Nephron progenitor cell (in vitro differentiated cells): ENCODE measurements around the gene CSN3.
"Not testable (repeated sequence)": the region's sequence is repeated elsewhere in the genome, so short reads cannot be mapped to it uniquely, and the experiment has no call there.

Experiments used
- DNase-seq: peaks from one replicate; pipeline ENCODE4 v3.0.0; 2021
- H3K27ac Mint-ChIP-seq: 2 replicates; pipeline ENCODE4 v1.8.0; 2021; ENCODE audit warnings: mild to moderate bottlenecking, moderate library complexity, mixed read lengths
- H3K27me3 Mint-ChIP-seq: 2 replicates; pipeline ENCODE4 v1.8.0; 2021; ENCODE audit warnings: mild to moderate bottlenecking, low read depth, mixed read lengths; ENCODE audit not compliant: poor library complexity
- H3K36me3 Mint-ChIP-seq: 2 replicates; pipeline ENCODE4 v1.8.0; 2021; ENCODE audit warnings: low read depth, mixed read lengths
- H3K4me1 Mint-ChIP-seq: 2 replicates; pipeline ENCODE4 v1.8.0; 2021; ENCODE audit warnings: mixed read lengths
- H3K4me3 Mint-ChIP-seq: 2 replicates; pipeline ENCODE4 v1.8.0; 2021; ENCODE audit warnings: mild to moderate bottlenecking, moderate library complexity, mixed read lengths
- H3K9me3 Mint-ChIP-seq: 2 replicates; pipeline ENCODE4 v1.8.0; 2021; ENCODE audit warnings: mild to moderate bottlenecking, moderate library complexity, mixed read lengths
- TF ChIP-seq, protein P1 (sequence below): fragments of 200-600 bp; sonication (generic); IDR thresholded peaks from 2 replicates; pipeline ENCODE4 v1.5.0; 2021; ENCODE audit warnings: antibody characterized with exemption

CSN3 gene, protein sequence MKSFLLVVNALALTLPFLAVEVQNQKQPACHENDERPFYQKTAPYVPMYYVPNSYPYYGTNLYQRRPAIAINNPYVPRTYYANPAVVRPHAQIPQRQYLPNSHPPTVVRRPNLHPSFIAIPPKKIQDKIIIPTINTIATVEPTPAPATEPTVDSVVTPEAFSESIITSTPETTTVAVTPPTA

DNA sequence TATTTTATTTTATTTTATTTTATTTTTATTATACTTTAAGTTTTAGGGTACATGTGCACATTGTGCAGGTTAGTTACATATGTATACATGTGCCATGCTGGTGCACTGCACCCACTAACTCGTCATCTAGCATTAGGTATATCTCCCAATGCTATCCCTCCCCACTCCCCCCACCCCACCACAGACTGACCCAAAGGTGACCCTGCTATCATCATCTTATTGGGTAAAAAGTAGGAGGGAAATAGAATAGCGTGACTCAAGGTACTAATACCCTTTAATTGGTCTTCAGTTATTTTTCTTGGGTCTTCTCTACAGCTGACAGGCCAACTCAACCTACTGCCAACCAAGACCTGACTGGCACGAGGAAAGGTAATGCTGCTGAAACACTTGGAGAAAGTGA, at the start of gene CSN3:
Gene CSN3, plus strand, starts transcription at position 301 of the 400 bp plus-strand sequence. CDS start 2,223 bp downstream, outside the sequence.
- H3K36me3 Mint-ChIP-seq, DNase-seq, H3K4me1 Mint-ChIP-seq, H3K4me3 Mint-ChIP-seq, H3K27ac Mint-ChIP-seq, H3K9me3 Mint-ChIP-seq, H3K27me3 Mint-ChIP-seq: not testable (repeated sequence)

DNA sequence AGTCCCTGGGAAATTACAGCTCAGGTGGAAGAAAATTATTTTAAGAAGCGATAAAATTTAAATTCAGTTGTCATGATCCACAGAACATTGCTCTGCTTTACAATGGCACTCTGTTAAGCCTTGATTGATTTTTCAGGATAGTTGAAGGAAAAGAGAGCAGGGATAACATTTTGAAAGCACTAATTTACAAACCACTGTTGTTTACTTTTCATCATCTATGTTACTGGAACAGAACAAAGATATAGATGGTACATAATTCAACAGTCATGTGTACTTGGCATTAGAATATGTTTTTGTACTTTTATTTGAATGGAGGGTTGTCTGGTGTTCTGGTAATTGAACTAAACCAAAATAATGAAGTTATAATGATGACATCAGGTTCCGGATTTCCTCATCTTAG, 49.5 kb upstream of the CSN3 start:
- H3K27ac Mint-ChIP-seq, result no peak overlapping the region
- DNase-seq, result no peak
- no peaks in the 10 kb centered on the region for H3K36me3 Mint-ChIP-seq
- no peaks in the 10 kb centered on the region for H3K4me1 Mint-ChIP-seq
- no peak overlapping the region for H3K4me3 Mint-ChIP-seq
- TF ChIP-seq, protein P1, sequence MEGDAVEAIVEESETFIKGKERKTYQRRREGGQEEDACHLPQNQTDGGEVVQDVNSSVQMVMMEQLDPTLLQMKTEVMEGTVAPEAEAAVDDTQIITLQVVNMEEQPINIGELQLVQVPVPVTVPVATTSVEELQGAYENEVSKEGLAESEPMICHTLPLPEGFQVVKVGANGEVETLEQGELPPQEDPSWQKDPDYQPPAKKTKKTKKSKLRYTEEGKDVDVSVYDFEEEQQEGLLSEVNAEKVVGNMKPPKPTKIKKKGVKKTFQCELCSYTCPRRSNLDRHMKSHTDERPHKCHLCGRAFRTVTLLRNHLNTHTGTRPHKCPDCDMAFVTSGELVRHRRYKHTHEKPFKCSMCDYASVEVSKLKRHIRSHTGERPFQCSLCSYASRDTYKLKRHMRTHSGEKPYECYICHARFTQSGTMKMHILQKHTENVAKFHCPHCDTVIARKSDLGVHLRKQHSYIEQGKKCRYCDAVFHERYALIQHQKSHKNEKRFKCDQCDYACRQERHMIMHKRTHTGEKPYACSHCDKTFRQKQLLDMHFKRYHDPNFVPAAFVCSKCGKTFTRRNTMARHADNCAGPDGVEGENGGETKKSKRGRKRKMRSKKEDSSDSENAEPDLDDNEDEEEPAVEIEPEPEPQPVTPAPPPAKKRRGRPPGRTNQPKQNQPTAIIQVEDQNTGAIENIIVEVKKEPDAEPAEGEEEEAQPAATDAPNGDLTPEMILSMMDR, result no peak
- no peaks in the 10 kb centered on the region for H3K9me3 Mint-ChIP-seq
- H3K27me3 Mint-ChIP-seq, result peaks cover 3% of the 10 kb centered on the region

DNA sequence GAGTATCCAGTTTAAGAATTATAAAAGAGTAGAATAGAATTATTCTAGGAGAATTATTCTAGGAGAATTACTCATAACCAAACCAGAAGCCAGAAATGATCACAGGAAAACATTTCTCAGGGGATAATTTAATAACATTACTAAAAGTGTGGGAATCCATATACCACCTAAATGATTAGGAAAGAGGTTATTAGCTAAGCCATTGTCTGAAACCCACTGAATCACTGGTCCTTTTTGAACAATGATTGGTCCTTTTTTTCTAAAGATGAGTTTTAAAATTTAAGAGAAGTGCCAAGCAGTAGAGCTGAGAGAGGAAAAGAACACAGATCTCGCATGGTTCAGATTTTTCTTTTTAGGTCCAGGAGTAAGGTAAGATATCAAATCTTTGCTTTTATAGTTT, 47.0 kb upstream of the CSN3 start, which contains the start of gene ODAM:
Gene ODAM, plus strand, starts transcription at position 301 of the 400 bp plus-strand sequence. CDS start 819 bp downstream, outside the sequence.
- Mint-ChIP-seq H3K4me1 (no peaks in the 10 kb centered on the region), H3K27me3 (peaks cover 3% of the 10 kb centered on the region), H3K27ac (no peak within 1 kb of the TSS), H3K9me3 (no peaks in the 10 kb centered on the region), H3K36me3 (no peaks in the 10 kb centered on the region), H3K4me3 (no peak within 1 kb of the TSS)
- TF ChIP-seq, protein P1, result no peak
- DNase-seq, result no peak

DNA sequence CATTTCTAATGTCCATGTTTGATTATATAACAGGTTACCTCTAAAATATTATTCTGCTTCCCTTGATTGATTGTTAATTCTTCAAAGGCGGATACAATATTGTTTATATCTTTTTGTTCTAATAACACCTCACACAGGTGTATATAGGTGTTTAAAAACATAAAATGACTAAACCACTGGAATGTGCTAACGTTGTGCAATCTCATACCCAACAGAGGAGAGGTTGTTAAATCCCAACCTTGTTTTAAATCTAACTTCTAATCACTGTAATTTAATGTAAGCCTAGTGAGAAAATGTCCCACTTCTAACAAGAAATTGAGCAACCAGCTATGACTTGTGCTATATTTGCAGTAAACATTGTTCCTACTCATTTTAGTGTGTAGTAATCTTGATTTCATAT, 45.5 kb upstream of the CSN3 start:
- Mint-ChIP-seq H3K27ac (no peak overlapping the region), H3K4me1 (no peaks in the 10 kb centered on the region), H3K4me3 (no peak overlapping the region), H3K27me3 (peaks cover 3% of the 10 kb centered on the region), H3K36me3 (no peaks in the 10 kb centered on the region), H3K9me3 (no peaks in the 10 kb centered on the region)
- TF ChIP-seq, protein P1, result no peak
- no peak for DNase-seq

DNA sequence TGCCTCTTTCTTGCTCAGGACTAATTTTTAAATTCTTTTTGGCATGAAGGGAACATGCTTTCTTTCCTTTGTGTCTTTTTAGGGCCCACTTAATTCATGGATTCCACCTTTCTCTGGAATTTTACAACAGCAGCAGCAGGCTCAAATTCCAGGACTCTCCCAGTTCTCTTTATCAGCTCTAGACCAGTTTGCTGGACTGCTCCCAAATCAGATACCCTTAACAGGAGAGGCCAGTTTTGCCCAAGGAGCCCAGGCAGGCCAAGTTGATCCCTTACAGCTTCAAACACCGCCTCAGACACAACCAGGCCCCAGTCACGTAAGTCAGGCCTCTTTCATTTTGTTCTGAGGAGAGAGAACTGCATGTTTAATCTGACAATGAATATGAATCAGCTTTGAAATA, 44.6 kb upstream of the CSN3 start:
- Mint-ChIP-seq H3K36me3 (no peaks in the 10 kb centered on the region), H3K27ac (peak overlapping the region; percentile 1), H3K27me3 (peaks cover 3% of the 10 kb centered on the region), H3K9me3 (no peaks in the 10 kb centered on the region), H3K4me1 (no peaks in the 10 kb centered on the region), H3K4me3 (no peak overlapping the region)
- DNase-seq, result peak; percentile 4
- TF ChIP-seq, protein P1, result no peak

DNA sequence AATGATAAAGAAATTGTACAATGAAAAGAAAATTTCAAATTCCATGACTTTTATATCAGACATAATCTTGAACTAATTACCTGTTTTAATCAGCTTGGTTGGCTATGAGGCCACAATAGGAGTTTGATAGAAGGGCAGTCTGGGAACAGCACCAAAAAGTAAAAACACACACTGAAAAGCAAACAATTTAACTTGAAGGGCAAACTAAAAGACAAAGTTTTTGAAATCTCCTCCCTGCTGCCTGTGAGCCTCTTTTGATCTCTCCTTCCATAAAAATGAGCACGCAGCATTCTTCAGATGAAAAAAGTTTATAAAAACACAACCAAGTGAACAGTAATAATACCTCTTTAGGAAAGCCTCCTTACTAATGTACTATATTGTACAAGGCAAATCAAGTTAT, 38.8 kb upstream of the CSN3 start:
- DNase-seq, result no peak
- Mint-ChIP-seq H3K4me3 (no peak overlapping the region), H3K27me3 (no peaks in the 10 kb centered on the region), H3K36me3 (no peaks in the 10 kb centered on the region), H3K9me3 (no peaks in the 10 kb centered on the region), H3K4me1 (no peaks in the 10 kb centered on the region), H3K27ac (no peak overlapping the region)
- TF ChIP-seq, protein P1, result no peak

DNA sequence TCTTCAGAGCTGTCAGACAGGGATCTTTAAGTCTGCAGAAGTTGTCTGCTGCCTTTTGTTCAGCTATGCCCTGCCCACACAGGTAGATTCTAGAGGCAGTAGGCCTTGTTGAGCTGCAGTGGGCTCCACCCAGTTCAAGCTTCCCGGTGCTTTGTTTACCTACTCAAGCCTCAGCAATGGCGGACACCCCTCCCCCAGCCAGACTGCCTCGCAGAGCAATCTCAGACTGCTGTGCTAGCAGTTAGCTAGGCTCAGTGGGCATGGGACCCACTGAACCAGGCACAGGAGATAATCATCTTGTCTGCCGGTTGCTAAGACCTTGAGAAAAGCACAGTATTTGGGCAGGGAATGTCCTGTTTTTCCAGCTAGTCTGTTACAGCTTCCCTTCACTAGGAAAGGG, 29.6 kb upstream of the CSN3 start:
- not testable (repeated sequence) for H3K4me3 Mint-ChIP-seq, H3K27me3 Mint-ChIP-seq, DNase-seq, H3K9me3 Mint-ChIP-seq, H3K4me1 Mint-ChIP-seq, H3K27ac Mint-ChIP-seq, H3K36me3 Mint-ChIP-seq

DNA sequence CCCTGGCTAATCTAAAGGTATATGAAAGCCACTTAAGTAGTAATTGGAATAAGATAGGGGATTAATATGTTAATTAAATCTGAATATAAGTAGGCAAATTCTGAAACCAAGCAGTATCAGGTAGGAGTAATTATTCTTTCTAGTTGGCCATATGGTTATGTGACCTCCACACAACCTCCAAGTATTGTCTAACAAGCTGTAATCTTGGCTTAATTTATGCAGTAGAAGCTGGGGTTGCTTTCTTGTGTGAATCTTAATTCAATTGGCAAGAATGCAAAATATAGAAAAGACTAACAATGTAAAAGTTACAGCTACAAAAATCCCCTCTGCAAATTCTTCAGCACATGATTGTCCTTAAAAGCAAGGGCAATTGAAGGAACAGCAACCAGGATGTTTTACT, 26.3 kb upstream of the CSN3 start:
- not testable (repeated sequence) for H3K9me3 Mint-ChIP-seq, H3K27ac Mint-ChIP-seq, H3K27me3 Mint-ChIP-seq, H3K36me3 Mint-ChIP-seq, DNase-seq, H3K4me1 Mint-ChIP-seq, H3K4me3 Mint-ChIP-seq

DNA sequence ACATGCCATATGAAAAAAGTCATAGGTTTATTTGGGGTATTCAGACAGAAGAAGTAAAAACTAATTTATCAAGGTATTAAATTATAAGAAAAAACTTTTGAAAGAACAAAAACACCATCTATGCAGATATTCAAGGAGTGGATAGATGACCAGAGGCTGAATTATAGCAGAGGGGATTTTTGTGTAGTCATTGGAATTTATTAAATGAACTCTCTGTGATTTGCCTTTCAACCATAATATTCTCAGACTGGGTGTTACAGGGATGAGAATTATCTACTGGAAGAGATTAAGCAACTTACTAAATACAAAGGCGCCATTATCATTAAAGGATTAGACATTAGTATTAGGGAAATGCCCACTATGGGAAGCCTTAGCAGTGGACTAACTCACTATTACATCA, 25.8 kb upstream of the CSN3 start:
- not testable (repeated sequence) for H3K36me3 Mint-ChIP-seq, H3K27ac Mint-ChIP-seq, H3K9me3 Mint-ChIP-seq, H3K4me3 Mint-ChIP-seq, H3K4me1 Mint-ChIP-seq, H3K27me3 Mint-ChIP-seq, DNase-seq

DNA sequence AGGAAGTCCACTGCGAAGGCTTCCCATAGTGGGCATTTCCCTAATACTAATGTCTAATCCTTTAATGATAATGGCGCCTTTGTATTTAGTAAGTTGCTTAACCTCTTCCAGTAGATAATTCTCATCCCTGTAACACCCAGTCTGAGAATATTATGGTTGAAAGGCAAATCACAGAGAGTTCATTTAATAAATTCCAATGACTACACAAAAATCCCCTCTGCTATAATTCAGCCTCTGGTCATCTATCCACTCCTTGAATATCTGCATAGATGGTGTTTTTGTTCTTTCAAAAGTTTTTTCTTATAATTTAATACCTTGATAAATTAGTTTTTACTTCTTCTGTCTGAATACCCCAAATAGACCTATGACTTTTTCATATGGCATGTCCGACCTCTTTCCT, 21.0 kb upstream of the CSN3 start:
- not testable (repeated sequence) for H3K27me3 Mint-ChIP-seq, H3K4me1 Mint-ChIP-seq, DNase-seq, H3K27ac Mint-ChIP-seq, H3K9me3 Mint-ChIP-seq, H3K4me3 Mint-ChIP-seq, H3K36me3 Mint-ChIP-seq
